GM23338 (cell line): ENCODE data around the gene RFX2. TPM values are rescaled to one million over a fixed set of nuclear protein-coding genes. Genes with fewer than 3 reads are reported as not detected.

Source experiments
- ATAC-seq: fragments of 200-7000 bp; cut with Tn5 transposase; 3 replicates; pipeline ENCODE4 v1.9.1; 2020
- DNase-seq: peaks from one replicate; pipeline ENCODE4 v3.0.0-alpha.2; 2015; ENCODE audit warnings: low spot score
- H2AFZ ChIP-seq: fragments of 200-600 bp; sonication (generic); 2 replicates; pipeline ENCODE4 v1.8.0; 2016; ENCODE audit warnings: antibody characterized with exemption, mild to moderate bottlenecking, moderate library complexity
- H3F3A ChIP-seq: fragments of 200-600 bp; sonication (generic); replicated peaks from 2 replicates; pipeline ENCODE4 v1.8.0; 2017; ENCODE audit warnings: antibody characterized with exemption, mixed run types, low read depth
- H3K27ac ChIP-seq: fragments of 200-600 bp; sonication (generic); 2 replicates; pipeline ENCODE4 v1.6.1; 2016; ENCODE audit warnings: low read depth
- H3K27me3 ChIP-seq: fragments of 200-600 bp; sonication (generic); 2 replicates; pipeline ENCODE4 v1.8.0; 2016; ENCODE audit warnings: mild to moderate bottlenecking, mixed run types, moderate library complexity; ENCODE audit not compliant: insufficient read depth
- H3K36me3 ChIP-seq: fragments of 200-600 bp; sonication (generic); 2 replicates; pipeline ENCODE4 v1.8.0; 2016; ENCODE audit warnings: mild to moderate bottlenecking; ENCODE audit not compliant: insufficient read depth
- H3K4me1 ChIP-seq: fragments of 200-600 bp; sonication (generic); 2 replicates; pipeline ENCODE4 v1.8.0; 2016; ENCODE audit warnings: mild to moderate bottlenecking, moderate library complexity; ENCODE audit not compliant: insufficient read depth
- H3K4me2 ChIP-seq: fragments of 200-600 bp; sonication (generic); 2 replicates; pipeline ENCODE4 v1.7.1; 2017; ENCODE audit warnings: mixed run types
- H3K4me3 ChIP-seq: fragments of 200-600 bp; sonication (generic); 2 replicates; pipeline ENCODE4 v1.6.1; 2016; ENCODE audit warnings: mixed run types
- H3K79me2 ChIP-seq: fragments of 200-600 bp; sonication (generic); replicated peaks from 2 replicates; pipeline ENCODE4 v1.8.0; 2017; ENCODE audit warnings: mild to moderate bottlenecking; ENCODE audit not compliant: insufficient read depth
- H3K9me2 ChIP-seq: fragments of 200-600 bp; sonication (generic); 2 replicates; pipeline ENCODE4 v1.8.0; 2017; ENCODE audit not compliant: insufficient read depth
- H4K20me1 ChIP-seq: fragments of 200-600 bp; sonication (generic); replicated peaks from 2 replicates; pipeline ENCODE4 v1.8.0; 2017; ENCODE audit warnings: mild to moderate bottlenecking; ENCODE audit not compliant: insufficient read depth
- H3K27ac Mint-ChIP-seq: 2 replicates; pipeline ENCODE4 v1.8.0; 2020; ENCODE audit warnings: inconsistent platforms, mild to moderate bottlenecking, moderate library complexity, mixed read lengths
- H3K27me3 Mint-ChIP-seq: 3 replicates; pipeline ENCODE4 v1.8.0; 2022; ENCODE audit warnings: low read depth, mild to moderate bottlenecking, moderate library complexity, mixed read lengths, inconsistent platforms; ENCODE audit not compliant: insufficient read depth, poor library complexity
- H3K36me3 Mint-ChIP-seq: 3 replicates; pipeline ENCODE4 v1.8.0; 2021; ENCODE audit warnings: low read depth, mild to moderate bottlenecking, inconsistent platforms, moderate library complexity, mixed read lengths
- H3K4me1 Mint-ChIP-seq: 3 replicates; pipeline ENCODE4 v1.8.0; 2020; ENCODE audit warnings: mild to moderate bottlenecking, inconsistent platforms, mixed read lengths
- H3K4me3 Mint-ChIP-seq: 3 replicates; pipeline ENCODE4 v1.8.0; 2021; ENCODE audit warnings: moderate library complexity, mild to moderate bottlenecking, inconsistent platforms, mixed read lengths
- H3K9me3 Mint-ChIP-seq: 3 replicates; pipeline ENCODE4 v1.8.0; 2020; ENCODE audit warnings: moderate library complexity, mild to moderate bottlenecking, inconsistent platforms, mixed read lengths
- CREB1 ChIP-seq: fragments of 250-450 bp; sonication (Bioruptor Pico); IDR thresholded peaks from 2 replicates; pipeline ENCODE4 v1.5.0; 2020; ENCODE audit warnings: low read depth, mild to moderate bottlenecking, moderate library complexity
- ETS1 ChIP-seq: IDR thresholded peaks from 2 replicates; pipeline ENCODE4 v1.6.1; 2016; ENCODE audit warnings: antibody characterized with exemption
- EZH2 ChIP-seq: fragments of 200-600 bp; sonication (generic); IDR thresholded peaks from one replicate; pipeline ENCODE4 v1.8.0; 2017; ENCODE audit warnings: antibody characterized with exemption, mild to moderate bottlenecking, low read depth; ENCODE audit not compliant: unreplicated experiment
- EZH2phosphoT487 ChIP-seq: fragments of 200-600 bp; sonication (generic); IDR thresholded peaks from one replicate; pipeline ENCODE4 v1.8.1; 2018; ENCODE audit warnings: antibody characterized with exemption; ENCODE audit not compliant: unreplicated experiment
- JUNB ChIP-seq: IDR thresholded peaks from one replicate; pipeline ENCODE4 v1.6.1; 2016; ENCODE audit warnings: antibody characterized with exemption; ENCODE audit not compliant: unreplicated experiment
- NANOG ChIP-seq: IDR thresholded peaks from 2 replicates; pipeline ENCODE4 v1.6.1; 2016; ENCODE audit warnings: antibody characterized with exemption, borderline replicate concordance
- POLR2AphosphoS5 ChIP-seq: IDR thresholded peaks from 2 replicates; pipeline ENCODE4 v1.6.1; 2016; ENCODE audit warnings: antibody characterized with exemption, low read depth
- REST ChIP-seq: IDR thresholded peaks from one replicate; pipeline ENCODE4 v1.6.1; 2018; ENCODE audit warnings: antibody characterized with exemption; ENCODE audit not compliant: unreplicated experiment
- STAT1 ChIP-seq: IDR thresholded peaks from one replicate; pipeline ENCODE4 v1.6.1; 2016; ENCODE audit warnings: antibody characterized with exemption; ENCODE audit not compliant: unreplicated experiment
- ZNF114 ChIP-seq: fragments of 250-450 bp; sonication (Bioruptor Pico); IDR thresholded peaks from 2 replicates; pipeline ENCODE4 v1.5.0; 2020; ENCODE audit warnings: mild to moderate bottlenecking, moderate library complexity
- ZNF331 ChIP-seq: fragments of 250-450 bp; sonication (Bioruptor Pico); IDR thresholded peaks from 2 replicates; pipeline ENCODE4 v1.5.0; 2020; ENCODE audit warnings: low read depth, mild to moderate bottlenecking, moderate library complexity
- ZNF462 ChIP-seq: fragments of 250-450 bp; sonication (Bioruptor Pico); IDR thresholded peaks from 2 replicates; pipeline ENCODE4 v1.5.0; 2020; ENCODE audit warnings: mild to moderate bottlenecking, moderate library complexity
- polyA plus RNA-seq: library from polyadenylated mRNA; unstranded; fragments of >200 nt; fragmentation: Nextera tagmentation; extraction: Ambion mirVana; gene quantifications from 2 replicates; pipeline ENCODE4 v1.2.1, GENCODE V29; 2016
- total RNA-seq: library from RNA; depleted of rRNA; stranded (reverse); fragments of >200 nt; shearing (Covaris generic); gene quantifications from 2 replicates; pipeline ENCODE4 v1.2.3, GENCODE V29; 2014

The RFX2 gene
- total and polyA plus RNA-seq, 2 experiments from 2014 or later: 4.6 to 13.0 TPM

GRCh38 chr19:6067975-6068374, 42.3 kb downstream of the RFX2 start (continued):
- TF ChIP-seq STAT1 (no peak), NANOG (no peak), REST (no peak), CREB1 (CRISPR knock-in tag) (no peak), EZH2 (no peak), JUNB (no peak), EZH2phosphoT487 (no peak)

GRCh38 chr19:6066661-6067646, 43.3 kb downstream of the RFX2 start:
- H3K36me3 Mint-ChIP-seq: no peaks in the 10 kb centered on the region; the same call in 2 of the 3 replicates
- DNase-seq: peak; percentile 98
- Histone ChIP-seq H3K27me3 (no peaks in the 10 kb centered on the region), H2AFZ (no peak overlapping the region), H4K20me1 (no peaks in the 10 kb centered on the region), H3K4me1 (peaks cover 5% of the 10 kb centered on the region; the same call in 1 of the 2 replicates), H3K9me2 (no peaks in the 10 kb centered on the region), H3F3A (no peaks in the 10 kb centered on the region), H3K4me3 (no peak overlapping the region), H3K36me3 (no peaks in the 10 kb centered on the region), H3K27ac (no peak overlapping the region), H3K79me2 (no peaks in the 10 kb centered on the region), H3K4me2 (peak overlapping the region; percentile 26; the same call in 1 of the 2 replicates)
- H3K9me3 Mint-ChIP-seq: peaks cover 6% of the 10 kb centered on the region; the same call in 2 of the 3 replicates
- peak overlapping the region; percentile 32 for H3K27ac Mint-ChIP-seq
- no peak overlapping the region; the same call in 2 of the 3 replicates for H3K4me3 Mint-ChIP-seq
- H3K27me3 Mint-ChIP-seq: peaks cover 8% of the 10 kb centered on the region
- peak; percentile 92 for ATAC-seq
- peaks cover 14% of the 10 kb centered on the region; the same call in 2 of the 3 replicates for H3K4me1 Mint-ChIP-seq
- TF ChIP-seq ZNF331 (CRISPR knock-in tag): no peak
- no peak for TF ChIP-seq EZH2
- TF ChIP-seq POLR2AphosphoS5: no peak
- no peak for TF ChIP-seq ZNF462
- TF ChIP-seq ZNF114 (CRISPR knock-in tag): no peak
- no peak for TF ChIP-seq ETS1
- TF ChIP-seq EZH2phosphoT487: no peak
- TF ChIP-seq NANOG: no peak
